ENCODE data around the gene LTB4R2.

- TF ChIP-seq CTCF (IDR thresholded peaks at IDR 0.05; ENCODE audit: low read depth, low read length) (no peak), EZH2phosphoT487 (IDR thresholded peaks at IDR 0.05; ENCODE audit: low read depth) (no peak)
Observed at GRCh38 chr14:24285351-24285750, 24.6 kb upstream of the LTB4R2 start.
